Panc1 (cell line): ENCODE data around the gene PRTN3. TPM values are rescaled to one million over a fixed set of nuclear protein-coding genes. Genes with fewer than 3 reads are reported as not detected.

Experiments
- ATAC-seq: fragments of 200-7000 bp; cut with Tn5 transposase; 2 replicates; pipeline ENCODE4 v1.9.1; 2020; ENCODE audit warnings: mild to moderate bottlenecking, moderate library complexity
- BruUV-seq: library from RNA; stranded (reverse); fragments of 400-500 nt; replicated peaks from 2 replicates; lab custom pipeline; 2021; lab: Mats Ljungman, UMichigan
- CTCF ChIA-PET: fragments of 300-600 bp; sonication (Branson Sonifier 250); formaldehyde crosslinking; loops from one replicate; lab custom pipeline; 2022; ENCODE audit warnings: antibody characterized with exemption; lab: Charles Lee
- POLR2A ChIA-PET: fragments of 300-600 bp; sonication (Branson Sonifier 250); formaldehyde crosslinking; loops from one replicate; lab custom pipeline; 2022; ENCODE audit warnings: antibody characterized with exemption; lab: Charles Lee
- DNase-seq: peaks from one replicate; pipeline ENCODE4 v3.0.0-alpha.2; 2010; ENCODE audit warnings: low read depth, low spot score
- H3K27ac ChIP-seq: 2 replicates; pipeline ENCODE4 v1.5.1; 2011; ENCODE audit warnings: mild to moderate bottlenecking, low read length, inconsistent platforms
- H3K27me3 ChIP-seq: fragments of 200-500 bp; sonication (Bioruptor generic); 2 replicates; pipeline ENCODE4 v1.6.0; 2014; ENCODE audit warnings: low read length, inconsistent platforms; ENCODE audit not compliant: control insufficient read depth, insufficient read depth
- H3K36me3 ChIP-seq: fragments of 200-500 bp; sonication (Bioruptor generic); 2 replicates; pipeline ENCODE4 v1.5.1; 2014; ENCODE audit warnings: inconsistent platforms, mild to moderate bottlenecking, low read length, moderate library complexity; ENCODE audit not compliant: control insufficient read depth, insufficient read depth
- H3K4me1 ChIP-seq: 2 replicates; pipeline ENCODE4 v1.5.1; 2011; ENCODE audit warnings: inconsistent platforms, mild to moderate bottlenecking, low read length, moderate library complexity; ENCODE audit not compliant: control insufficient read depth, insufficient read depth
- H3K4me3 ChIP-seq, 2 experiments: 2 replicates each; pipeline ENCODE4 v1.5.1; 2011 to 2012; ENCODE audit warnings: low read depth in 2 of 2, low read length in 2 of 2, mild to moderate bottlenecking in 2 of 2, inconsistent platforms in 1 of 2, moderate library complexity in 1 of 2
- H3K9me3 ChIP-seq: fragments of 200-500 bp; sonication (Bioruptor generic); 2 replicates; pipeline ENCODE4 v1.5.1; 2014; ENCODE audit warnings: low read depth, mild to moderate bottlenecking, inconsistent platforms, low read length, moderate library complexity; ENCODE audit not compliant: control insufficient read depth, insufficient read depth
- CTCF ChIP-seq: fragments of 450-650 bp; IDR thresholded peaks from 2 replicates; pipeline ENCODE4 v1.5.1; 2017; ENCODE audit warnings: mild to moderate bottlenecking
- POLR2AphosphoS5 ChIP-seq: IDR thresholded peaks from 2 replicates; pipeline ENCODE4 v1.6.1; 2012; ENCODE audit warnings: mild to moderate bottlenecking, low read depth, low read length, moderate library complexity
- REST ChIP-seq, 2 experiments: IDR thresholded peaks; 2 replicates each; pipeline ENCODE4 v1.6.1; 2011 to 2012; ENCODE audit warnings: low read depth in 2 of 2, control low read depth in 1 of 2, low read length in 1 of 2, mild to moderate bottlenecking in 1 of 2, moderate library complexity in 1 of 2; ENCODE audit not compliant: insufficient read depth in 1 of 2
- SIN3A ChIP-seq: IDR thresholded peaks from 2 replicates; pipeline ENCODE4 v1.6.1; 2012; ENCODE audit warnings: low read depth, mild to moderate bottlenecking, low read length, moderate library complexity, borderline replicate concordance; ENCODE audit not compliant: insufficient read depth
- TCF7L2 ChIP-seq: IDR thresholded peaks from 2 replicates; pipeline ENCODE4 v1.6.1; 2011; ENCODE audit warnings: mild to moderate bottlenecking, low read depth, low read length, inconsistent platforms
- in situ Hi-C: cut with HindIII; loops from 2 replicates; pipeline ENCODE4 v1.10.0; 2016; ENCODE audit warnings: low sequenced_read_pairs, low pct_unique_long_range_greater_than_20kb
- intact Hi-C: fragments of 100-400 bp; cut with micrococcal nuclease; formaldehyde crosslinking; loops from one replicate; pipeline ENCODE4 v1.10.0; 2022; ENCODE audit not compliant: unreplicated experiment
- total RNA-seq: library from RNA; stranded (reverse); gene quantifications from one replicate; pipeline ENCODE4 v1.2.1, GENCODE V29; 2021; ENCODE audit not compliant: unreplicated experiment

PRTN3 gene
- total RNA-seq, 1 experiment from 2014 or later, result 1.5 TPM

DNA sequence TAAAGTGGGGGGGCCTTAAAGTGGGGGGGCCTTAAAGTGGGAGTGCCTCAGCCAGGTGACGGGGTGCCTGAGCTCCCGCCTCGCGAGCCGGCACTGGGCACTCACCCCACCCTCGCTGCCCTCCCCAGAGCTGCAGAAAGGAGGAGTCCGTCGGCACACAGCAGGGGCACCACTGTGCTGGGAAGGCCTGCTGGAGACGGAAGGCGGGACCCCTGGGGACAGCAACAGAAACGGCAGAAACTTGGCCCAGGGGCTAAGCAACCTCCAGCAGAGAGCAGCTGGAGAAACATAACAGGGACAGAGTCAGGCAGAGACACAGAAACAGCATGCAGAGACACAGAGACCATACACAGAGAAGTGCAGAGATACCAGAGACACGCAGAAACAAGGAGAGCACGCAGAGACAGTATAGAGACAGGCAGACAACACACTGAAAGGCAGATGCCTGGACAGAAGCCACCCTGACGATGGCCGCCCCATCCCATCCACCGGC, 26.5 kb downstream of the PRTN3 start:
- Histone ChIP-seq H3K36me3 (no peaks in the 10 kb centered on the region), H3K9me3 (no peaks in the 10 kb centered on the region), H3K4me3 (no peak overlapping the region), H3K4me1 (peaks cover 5% of the 10 kb centered on the region; the same call in 1 of the 2 replicates), H3K27me3 (no peaks in the 10 kb centered on the region), H3K27ac (no peak overlapping the region)
- DNase-seq, result no peak
- TF ChIP-seq SIN3A, result no peak
- TF ChIP-seq POLR2AphosphoS5, result no peak
- no peak for TF ChIP-seq TCF7L2
- TF ChIP-seq REST (IDR thresholded peaks at IDR 0.05; ENCODE audit: insufficient read depth in 1 of 2, low read depth in 2 of 2, low read length in 1 of 2), result no peak
- TF ChIP-seq CTCF, result no peak
- ChIA-PET CTCF (interaction anchor here (0.6 kb wide), 1 partner anchor 10 kb away, joined by 3 read pairs; no protein-coding TSS in a partner anchor), POLR2A (interaction anchor here (0.6 to 0.7 kb wide), 2 partner anchors 89 to 146 kb away, joined by 3 to 4 read pairs; no protein-coding TSS in a partner anchor)
- BruUV-seq, result no TSS peak
- ATAC-seq, result peak; percentile 23
- in situ Hi-C loops (no loop called here), intact Hi-C loops (no loop called here)

- CTCF ChIA-PET, result no interaction called here
- BruUV-seq, result no TSS peak
- Histone ChIP-seq H3K9me3 (no peaks in the 10 kb centered on the region), H3K36me3 (no peaks in the 10 kb centered on the region), H3K4me3 (no peak overlapping the region), H3K4me1 (peaks cover 5% of the 10 kb centered on the region; the same call in 1 of the 2 replicates), H3K27me3 (no peaks in the 10 kb centered on the region), H3K27ac (no peak overlapping the region)
- intact Hi-C loops (no loop called here), in situ Hi-C loops (no loop called here)
- ATAC-seq (no peak), DNase-seq (no peak)
- POLR2A ChIA-PET, result no interaction called here
- TF ChIP-seq SIN3A (no peak), CTCF (no peak), POLR2AphosphoS5 (no peak), REST (IDR thresholded peaks at IDR 0.05; ENCODE audit: insufficient read depth in 1 of 2, low read depth in 2 of 2, low read length in 1 of 2) (no peak), TCF7L2 (no peak)
Observed at GRCh38 chr19:867855-868457, 27.2 kb downstream of the PRTN3 start.
